GM18858 (cell line): Measurements from ENCODE around the gene NR2C1.

ENCODE experiments used
- ATAC-seq: cut with Tn5 transposase; IDR thresholded peaks from one replicate; pipeline ENCODE4 v1.9.1; 2021; ENCODE audit not compliant: unreplicated experiment

NR2C1 gene

GRCh38 chr12:95085612-95086011 is 12.2 kb upstream of the NR2C1 start:
- no peak for ATAC-seq

GRCh38 chr12:95083938-95084337 is 10.5 kb upstream of the NR2C1 start:
- ATAC-seq: no peak

DNA sequence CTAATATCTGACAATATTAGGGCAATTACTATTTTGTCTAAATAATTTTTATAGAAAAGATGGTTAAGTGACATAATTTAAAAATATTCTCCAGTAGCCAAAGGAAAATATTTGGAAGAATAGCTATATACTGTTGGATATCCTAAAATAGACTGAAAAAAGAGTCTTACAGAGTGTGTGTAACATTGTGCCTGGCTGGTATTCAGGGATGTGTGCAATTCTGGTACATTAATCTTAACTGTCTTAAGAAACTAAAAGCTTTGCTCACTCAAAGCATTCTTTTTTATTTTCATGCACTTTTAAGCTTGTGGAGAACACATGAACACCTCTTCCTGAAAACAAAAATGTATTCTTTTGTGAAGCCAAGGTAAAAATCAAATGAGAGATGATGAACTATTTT is 10.1 kb upstream of the NR2C1 start:
- no peak for ATAC-seq

- no peak for ATAC-seq
These were observed 3.9 kb upstream of the NR2C1 start for GRCh38 chr12:95077341-95077740.

GRCh38 chr12:95074766-95075165 is 1.3 kb upstream of the NR2C1 start:
- ATAC-seq: no peak

DNA sequence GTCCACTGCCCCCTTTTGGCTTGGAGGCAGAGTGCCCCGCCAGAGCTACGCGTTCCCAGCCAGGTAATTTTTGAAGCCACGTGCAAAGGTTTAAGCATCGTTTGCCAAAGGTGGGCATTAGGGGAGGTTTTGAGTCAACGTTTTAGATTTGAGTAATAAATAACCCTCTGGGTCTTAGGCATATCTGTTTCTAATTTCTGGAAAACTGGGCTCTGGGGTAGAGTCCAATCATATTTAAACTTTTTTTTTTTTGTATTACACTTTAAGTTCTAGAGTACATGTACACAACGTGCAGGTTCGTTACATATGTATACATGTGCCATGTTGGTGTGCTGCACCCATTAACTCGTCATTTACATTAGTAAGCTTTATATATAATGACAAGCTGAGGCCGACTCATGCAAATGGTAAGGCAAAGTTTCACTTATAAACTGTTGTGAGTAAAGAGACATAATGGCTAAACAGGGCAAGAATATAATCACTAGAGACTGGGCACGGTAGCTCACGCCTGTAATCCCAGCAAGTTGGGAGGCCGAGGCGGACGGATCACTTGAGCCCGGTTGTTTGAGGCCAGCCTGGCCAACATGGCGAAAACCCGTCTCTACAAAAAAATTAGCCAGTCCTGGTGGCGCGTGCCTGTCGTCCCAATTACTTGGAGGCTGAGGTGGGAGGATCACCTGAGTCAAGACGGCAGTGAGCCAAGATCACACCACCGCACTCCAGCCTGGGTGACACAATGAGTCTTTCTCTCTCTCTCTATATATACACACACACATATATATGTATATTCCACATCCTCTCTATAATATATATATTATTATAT is 491 bp upstream of the NR2C1 start:
- no peak for ATAC-seq

GRCh38 chr12:95070378-95070777 is 3.0 kb downstream of the NR2C1 start:
- ATAC-seq: no peak

- ATAC-seq: no peak
These were observed 7.1 kb downstream of the NR2C1 start for GRCh38 chr12:95066091-95066855.

DNA sequence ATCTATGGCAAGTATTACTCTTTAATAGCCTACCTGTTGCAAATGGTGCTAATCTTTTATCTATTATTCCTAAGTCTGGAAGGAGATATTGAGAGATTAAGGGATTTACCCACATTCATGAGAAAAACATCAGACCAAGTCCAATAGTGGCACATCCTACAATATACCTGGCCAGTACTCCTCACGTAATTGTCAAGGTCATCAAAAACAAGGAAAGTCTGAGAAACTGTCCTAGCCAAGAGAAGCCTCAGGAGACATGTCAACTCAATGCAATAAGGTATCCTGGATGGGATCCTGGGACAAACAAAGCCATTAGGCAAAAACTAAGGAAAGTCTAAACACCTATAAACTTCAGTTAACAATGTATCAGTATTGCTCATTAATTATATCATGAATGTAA is 12.5 kb downstream of the NR2C1 start:
- ATAC-seq: no peak

DNA sequence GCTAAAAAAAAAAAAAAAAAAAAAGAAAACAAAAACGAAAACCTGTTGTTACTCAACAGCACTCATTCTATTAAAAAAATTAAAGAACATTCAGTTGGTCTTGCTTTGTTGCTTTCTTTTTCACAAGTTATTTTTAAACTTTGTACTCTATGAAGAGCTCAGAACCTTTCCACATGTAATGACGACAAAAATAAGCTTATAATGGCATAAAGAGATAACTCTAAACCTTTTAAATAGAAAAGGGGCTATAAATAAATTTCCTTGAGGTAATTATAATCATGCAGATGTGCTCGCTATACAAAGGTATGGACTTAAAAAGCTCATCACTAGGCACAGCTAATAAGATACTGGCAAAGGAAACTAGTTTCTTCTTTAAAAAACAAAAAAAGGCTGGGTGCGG is 13.4 kb downstream of the NR2C1 start:
- no peak for ATAC-seq

DNA sequence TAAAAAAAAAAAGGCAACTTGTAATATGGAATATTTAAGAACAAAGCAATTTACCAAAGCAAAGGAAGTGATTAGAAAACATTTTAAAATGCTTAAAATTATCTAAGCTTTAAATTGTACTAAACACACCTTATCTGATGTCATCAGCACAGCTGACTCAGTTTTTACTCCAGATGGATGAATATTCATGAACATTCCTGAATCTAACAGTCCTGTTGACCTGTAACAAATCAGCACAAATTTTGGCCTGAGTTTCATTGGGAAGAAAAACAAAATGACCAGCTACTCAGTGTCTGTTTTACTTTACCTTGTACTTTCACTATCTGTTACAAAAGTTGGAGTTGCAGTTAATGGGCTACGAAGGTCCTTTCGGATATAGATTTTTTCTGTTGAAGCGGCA is 16.0 kb downstream of the NR2C1 start:
- ATAC-seq: no peak

GRCh38 chr12:95055057-95055456 is 18.4 kb downstream of the NR2C1 start:
- no peak for ATAC-seq

GRCh38 chr12:95054206-95054605 is 19.2 kb downstream of the NR2C1 start:
- ATAC-seq: no peak

GRCh38 chr12:95051241-95051640 is 22.2 kb downstream of the NR2C1 start:
- ATAC-seq: no peak

DNA sequence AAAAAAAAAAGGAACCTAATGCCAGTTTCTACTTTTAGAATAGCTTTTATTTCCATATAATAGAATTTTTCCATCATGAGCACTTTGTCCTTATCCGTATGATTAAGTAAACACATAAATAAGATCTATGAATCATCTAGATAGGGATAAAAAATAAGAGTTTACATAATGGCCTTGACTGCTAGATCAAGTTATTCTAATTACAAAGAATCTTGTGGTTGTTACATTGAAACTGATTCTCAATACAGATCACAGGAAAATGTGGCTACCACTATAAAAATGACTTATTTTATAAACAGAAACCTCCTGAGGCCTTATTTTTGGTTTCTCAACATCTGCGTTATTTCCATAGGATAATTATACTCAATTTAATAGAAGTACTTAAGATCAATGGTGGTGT is 35.5 kb downstream of the NR2C1 start:
- ATAC-seq: no peak

DNA sequence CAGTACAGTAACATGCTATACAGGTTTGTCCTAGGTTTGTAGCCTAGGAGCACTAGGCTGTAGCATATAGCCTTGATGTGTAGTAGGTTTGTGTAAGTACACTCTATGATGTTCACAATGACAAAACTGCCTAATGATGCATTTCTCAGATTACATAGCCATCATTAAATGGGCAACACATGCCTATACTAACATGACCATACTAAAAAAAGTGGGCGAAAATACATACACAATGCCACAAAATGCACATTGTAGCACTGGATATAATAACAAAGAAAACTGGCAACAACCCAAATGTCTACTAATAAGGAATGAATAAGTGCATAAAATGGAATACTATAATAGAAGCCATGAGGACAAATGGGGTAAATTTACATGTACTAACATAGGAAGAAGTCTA is 38.7 kb downstream of the NR2C1 start:
- ATAC-seq: no peak

GRCh38 chr12:95022477-95022876 is 50.9 kb downstream of the NR2C1 start:
- no peak for ATAC-seq

DNA sequence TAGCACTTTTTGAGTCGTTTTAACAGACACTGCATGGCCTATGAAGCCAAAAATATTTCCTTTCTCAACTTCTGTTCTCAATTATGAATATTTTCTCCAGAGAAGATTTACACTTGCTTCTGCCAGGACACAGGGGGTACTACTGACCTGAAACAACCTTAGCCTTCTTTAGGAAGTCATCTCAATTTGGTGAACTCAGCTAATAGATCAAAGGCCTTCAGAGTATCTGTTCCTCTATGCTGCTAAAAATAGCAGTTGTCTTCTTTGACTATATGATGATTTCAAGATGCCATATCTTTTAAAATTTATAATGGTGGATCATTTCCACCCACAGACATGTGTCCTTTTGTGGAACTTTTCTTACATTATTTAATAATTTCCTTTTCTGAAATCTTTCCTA is 55.9 kb downstream of the NR2C1 start:
- no peak for ATAC-seq

GRCh38 chr12:95016120-95016519 is 57.3 kb downstream of the NR2C1 start:
- no peak for ATAC-seq

DNA sequence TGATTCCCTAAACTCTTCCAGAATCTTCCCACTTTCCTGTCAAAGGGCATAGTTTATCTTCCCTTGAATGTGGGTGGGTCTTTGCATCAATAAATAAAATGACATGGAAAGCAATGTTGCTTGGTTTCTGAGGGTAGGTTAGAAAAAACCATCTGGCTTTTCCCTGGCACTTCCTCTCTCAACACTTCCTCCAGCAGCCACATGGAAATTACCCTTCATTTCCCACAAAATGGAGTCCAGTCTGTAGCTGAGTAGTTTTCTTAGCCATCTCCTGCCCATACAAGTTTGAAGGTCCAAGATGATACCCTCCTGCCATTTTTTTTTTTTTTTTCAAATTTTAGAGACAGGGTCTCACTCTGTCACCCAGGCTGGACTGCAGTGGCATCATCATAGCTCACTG is 58.9 kb downstream of the NR2C1 start:
- ATAC-seq: no peak

DNA sequence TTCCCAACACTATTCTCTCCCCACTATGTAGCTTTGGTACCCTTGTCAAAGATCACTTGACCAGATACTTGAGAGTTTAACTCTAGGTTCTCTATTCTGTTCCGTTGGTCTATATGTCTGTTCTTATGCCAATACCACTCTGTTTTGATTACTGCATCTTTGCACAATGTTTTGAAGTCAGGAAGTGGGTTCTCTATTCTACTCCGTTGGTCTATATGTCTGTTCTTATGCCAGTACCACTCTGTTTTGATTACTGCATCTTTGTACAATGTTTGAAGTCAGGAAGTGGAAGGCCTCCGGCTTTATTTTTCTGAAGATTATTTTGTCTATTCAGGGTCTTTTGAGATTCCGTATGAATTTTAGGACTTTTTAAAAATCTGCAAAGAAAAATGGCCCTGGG is 67.2 kb downstream of the NR2C1 start:
- no peak for ATAC-seq

GRCh38 chr12:95004610-95005009 is 68.8 kb downstream of the NR2C1 start:
- no peak for ATAC-seq

GRCh38 chr12:95003921-95004272 is 69.5 kb downstream of the NR2C1 start:
- no peak for ATAC-seq
